ENCODE measurements around the gene SPCS1.
"Not testable (repeated sequence)": the region's sequence is repeated elsewhere in the genome, so short reads cannot be mapped to it uniquely, and the experiment has no call there.

- TF ChIP-seq CTCF (conservative IDR thresholded peaks at IDR 0.05; ENCODE audit: low read depth, low read length); EZH2phosphoT487 (IDR thresholded peaks at IDR 0.05; ENCODE audit: borderline replicate concordance, low read length); EZH2 (IDR thresholded peaks at IDR 0.05; ENCODE audit: low read length, unreplicated experiment): not testable (repeated sequence)
Measured at GRCh38 chr3:52728753-52729152, 22.8 kb downstream of the SPCS1 start.
